Loucy (cell line): Measurements from ENCODE around the gene ZNF207.
A peak's percentile ranks its signal among the peaks of the same experiment; 100 is the strongest.

ENCODE experiments used
- H2AFZ ChIP-seq: fragments of 200-600 bp; sonication (generic); 2 replicates; pipeline ENCODE4 v1.6.0; 2016; ENCODE audit warnings: antibody characterized with exemption, mild to moderate bottlenecking, low read length, moderate library complexity
- H3F3A ChIP-seq: fragments of 200-600 bp; 2 replicates; pipeline ENCODE4 v1.6.0; 2016; ENCODE audit warnings: antibody characterized with exemption, low read depth, mild to moderate bottlenecking
- H3K27me3 ChIP-seq: fragments of 200-600 bp; sonication (generic); 2 replicates; pipeline ENCODE4 v1.6.1; 2014; ENCODE audit warnings: low read length, mild to moderate bottlenecking; ENCODE audit not compliant: insufficient read depth, poor library complexity, severe bottlenecking
- H3K36me3 ChIP-seq: fragments of 200-600 bp; sonication (generic); 2 replicates; pipeline ENCODE4 v1.6.1; 2016; ENCODE audit warnings: low read length; ENCODE audit not compliant: insufficient read depth
- H3K4me1 ChIP-seq: fragments of 200-600 bp; sonication (generic); 2 replicates; pipeline ENCODE4 v1.5.1; 2014; ENCODE audit warnings: low read length, mild to moderate bottlenecking; ENCODE audit not compliant: insufficient read depth, poor library complexity, severe bottlenecking
- H3K4me2 ChIP-seq: fragments of 200-600 bp; sonication (generic); 2 replicates; pipeline ENCODE4 v1.6.0; 2014; ENCODE audit warnings: antibody characterized with exemption, low read length, low read depth, mild to moderate bottlenecking; ENCODE audit not compliant: poor library complexity, severe bottlenecking
- H3K4me3 ChIP-seq: fragments of 200-600 bp; sonication (generic); 2 replicates; pipeline ENCODE4 v1.5.1; 2014; ENCODE audit warnings: low read length, mild to moderate bottlenecking, mixed read lengths; ENCODE audit not compliant: poor library complexity, severe bottlenecking
- H3K79me2 ChIP-seq: fragments of 200-600 bp; sonication (generic); 2 replicates; pipeline ENCODE4 v1.6.1; 2014; ENCODE audit warnings: low read length; ENCODE audit not compliant: insufficient read depth
- H3K9ac ChIP-seq: fragments of 200-600 bp; sonication (generic); 2 replicates; pipeline ENCODE4 v1.6.0; 2014; ENCODE audit warnings: mild to moderate bottlenecking, low read depth, low read length, moderate library complexity; ENCODE audit not compliant: poor library complexity, severe bottlenecking
- H3K9me2 ChIP-seq: fragments of 200-600 bp; sonication (generic); replicated peaks from 2 replicates; pipeline ENCODE4 v1.6.1; 2016; ENCODE audit warnings: low read depth, low read length, mixed read lengths
- H3K9me3 ChIP-seq: fragments of 200-600 bp; sonication (generic); 2 replicates; pipeline ENCODE4 v1.6.1; 2014; ENCODE audit warnings: mild to moderate bottlenecking, antibody characterized with exemption, low read length, low read depth; ENCODE audit not compliant: insufficient read depth
- H4K20me1 ChIP-seq: fragments of 200-600 bp; sonication (generic); 2 replicates; pipeline ENCODE4 v1.6.0; 2014; ENCODE audit warnings: antibody characterized with exemption, low read length, mild to moderate bottlenecking; ENCODE audit not compliant: insufficient read depth, poor library complexity, severe bottlenecking
- EZH2phosphoT487 ChIP-seq: fragments of 200-600 bp; IDR thresholded peaks from 2 replicates; pipeline ENCODE4 v1.6.1; 2018; ENCODE audit warnings: antibody characterized with exemption, mild to moderate bottlenecking, moderate library complexity, borderline replicate concordance
- TF ChIP-seq, protein P1 (sequence below): fragments of 200-600 bp; sonication (generic); conservative IDR thresholded peaks from 2 replicates; pipeline ENCODE4 v1.5.1; 2014; ENCODE audit warnings: mild to moderate bottlenecking, antibody characterized with exemption, low read length

The ZNF207 gene

DNA sequence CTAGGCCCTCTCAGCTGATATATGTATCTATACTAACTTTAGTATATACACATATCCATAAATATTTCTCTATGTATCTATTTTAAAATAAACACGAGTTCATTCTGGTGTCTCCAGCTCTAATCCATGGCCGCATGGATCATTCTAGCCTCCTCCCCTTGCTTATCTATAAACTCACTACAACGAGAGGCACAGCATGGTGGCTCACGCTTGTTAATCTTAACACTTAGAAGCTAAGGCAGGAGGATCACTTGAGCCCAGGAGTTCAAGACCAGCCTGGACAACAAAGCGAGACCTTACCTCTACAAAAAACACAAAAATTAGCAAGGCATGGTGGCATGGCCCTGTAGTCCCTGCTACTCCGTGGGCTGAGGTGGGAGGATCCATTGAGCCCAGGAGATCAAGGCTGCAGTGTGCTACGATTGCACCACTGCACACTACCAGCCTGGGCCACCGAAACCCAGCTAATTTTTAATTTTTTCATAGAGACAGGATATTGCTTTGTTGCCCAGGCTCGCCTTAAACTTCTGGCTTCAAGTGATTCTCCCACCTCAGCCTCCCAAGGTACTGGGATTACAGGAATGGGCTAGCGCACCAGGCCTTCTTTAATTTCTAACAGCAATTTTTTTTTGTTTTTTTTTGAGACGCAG is 3.9 kb upstream of the ZNF207 start:
- Histone ChIP-seq H3K4me2 (no peak overlapping the region), H2AFZ (no peak overlapping the region), H3K36me3 (0 out of 2 replicates have a peak, but pooled peaks cover 6% of the 10 kb centered on the region), H3K4me1 (peaks cover 24% of the 10 kb centered on the region), H3F3A (no peaks in the 10 kb centered on the region), H3K27me3 (peaks cover 6% of the 10 kb centered on the region), H3K4me3 (no peak overlapping the region), H3K79me2 (peaks cover 26% of the 10 kb centered on the region), H3K9ac (no peak overlapping the region), H4K20me1 (peaks cover 9% of the 10 kb centered on the region), H3K9me3 (no peaks in the 10 kb centered on the region), H3K9me2 (no peaks in the 10 kb centered on the region)
- TF ChIP-seq, protein P1, sequence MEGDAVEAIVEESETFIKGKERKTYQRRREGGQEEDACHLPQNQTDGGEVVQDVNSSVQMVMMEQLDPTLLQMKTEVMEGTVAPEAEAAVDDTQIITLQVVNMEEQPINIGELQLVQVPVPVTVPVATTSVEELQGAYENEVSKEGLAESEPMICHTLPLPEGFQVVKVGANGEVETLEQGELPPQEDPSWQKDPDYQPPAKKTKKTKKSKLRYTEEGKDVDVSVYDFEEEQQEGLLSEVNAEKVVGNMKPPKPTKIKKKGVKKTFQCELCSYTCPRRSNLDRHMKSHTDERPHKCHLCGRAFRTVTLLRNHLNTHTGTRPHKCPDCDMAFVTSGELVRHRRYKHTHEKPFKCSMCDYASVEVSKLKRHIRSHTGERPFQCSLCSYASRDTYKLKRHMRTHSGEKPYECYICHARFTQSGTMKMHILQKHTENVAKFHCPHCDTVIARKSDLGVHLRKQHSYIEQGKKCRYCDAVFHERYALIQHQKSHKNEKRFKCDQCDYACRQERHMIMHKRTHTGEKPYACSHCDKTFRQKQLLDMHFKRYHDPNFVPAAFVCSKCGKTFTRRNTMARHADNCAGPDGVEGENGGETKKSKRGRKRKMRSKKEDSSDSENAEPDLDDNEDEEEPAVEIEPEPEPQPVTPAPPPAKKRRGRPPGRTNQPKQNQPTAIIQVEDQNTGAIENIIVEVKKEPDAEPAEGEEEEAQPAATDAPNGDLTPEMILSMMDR = no peak
- TF ChIP-seq EZH2phosphoT487 = no peak

DNA sequence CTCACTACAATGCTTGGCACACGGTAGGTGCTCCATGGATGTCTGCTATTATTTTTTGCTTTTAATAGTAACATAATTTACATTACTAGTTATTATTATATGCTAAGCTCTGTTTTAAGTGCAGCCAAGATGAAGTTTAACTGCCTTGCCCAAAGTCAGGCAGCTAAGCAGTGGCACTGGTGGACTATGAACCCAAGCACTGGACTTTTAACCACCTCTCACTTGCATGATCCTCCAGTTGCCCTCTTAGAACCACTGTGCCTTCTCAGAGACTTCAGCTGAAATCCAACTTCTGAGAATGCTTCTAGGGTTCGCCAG is 1.5 kb upstream of the ZNF207 start:
- TF ChIP-seq, protein P1 = no peak
- TF ChIP-seq EZH2phosphoT487 = no peak
- Histone ChIP-seq H3K4me2 (peak overlapping the region; percentile 78), H3K9ac (no peak overlapping the region)

DNA sequence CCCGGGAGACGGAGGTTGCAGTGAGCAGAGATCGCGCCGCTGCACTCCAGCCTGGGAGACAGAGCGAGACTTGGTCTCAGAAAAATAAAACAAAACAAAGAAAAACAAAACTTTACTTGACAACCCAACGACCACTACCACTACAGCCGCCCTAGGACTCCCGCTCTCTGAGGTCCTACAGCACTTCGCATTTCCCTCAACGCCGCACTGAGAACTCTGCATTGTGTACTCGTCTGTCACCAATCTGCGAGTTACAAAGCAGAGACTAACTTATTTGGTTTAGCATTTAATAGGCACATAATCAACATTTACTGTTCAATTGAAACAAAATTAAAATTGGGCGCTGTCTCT is 479 bp upstream of the ZNF207 start:
- H3K79me2 ChIP-seq = peaks cover 55% of the 10 kb centered on the region
- no peaks in the 10 kb centered on the region for H3F3A ChIP-seq
- peak overlapping the region; percentile 98 for H3K9ac ChIP-seq
- TF ChIP-seq, protein P1 = no peak
- no peak for TF ChIP-seq EZH2phosphoT487
- peaks cover 42% of the 10 kb centered on the region for H4K20me1 ChIP-seq
- H3K4me1 ChIP-seq = peaks cover 33% of the 10 kb centered on the region
- H3K4me2 ChIP-seq = peak overlapping the region; percentile 78
- H2AFZ ChIP-seq = peak overlapping the region; percentile 90
- H3K27me3 ChIP-seq = peaks cover 6% of the 10 kb centered on the region
- peak overlapping the region; percentile 93 for H3K4me3 ChIP-seq
- H3K36me3 ChIP-seq = peaks cover 17% of the 10 kb centered on the region
- no peaks in the 10 kb centered on the region for H3K9me2 ChIP-seq
- no peaks in the 10 kb centered on the region for H3K9me3 ChIP-seq

More for the DNA sequence above, 1.5 kb upstream of the ZNF207 start:
- peaks cover 44% of the 10 kb centered on the region for H3K79me2 ChIP-seq
- no peaks in the 10 kb centered on the region for H3K9me2 ChIP-seq
- H3K4me3 ChIP-seq = no peak overlapping the region
- H3K27me3 ChIP-seq = peaks cover 6% of the 10 kb centered on the region
- H4K20me1 ChIP-seq = peaks cover 33% of the 10 kb centered on the region
- no peak overlapping the region for H2AFZ ChIP-seq
- peaks cover 9% of the 10 kb centered on the region for H3K36me3 ChIP-seq
- H3F3A ChIP-seq = no peaks in the 10 kb centered on the region
- no peaks in the 10 kb centered on the region for H3K9me3 ChIP-seq
- H3K4me1 ChIP-seq = peaks cover 26% of the 10 kb centered on the region
